ENCODE data around the gene SERPINE1. TPM values are rescaled to one million over a fixed set of nuclear protein-coding genes. Genes with fewer than 3 reads are reported as not detected.

SERPINE1 gene
- total RNA-seq, 1 donor = 278 TPM

- Histone ChIP-seq H3K9me3 (ENCODE audit: low read depth, low read length) (no peaks in the 10 kb centered on the region), H3K27me3 (ENCODE audit: insufficient read depth, low read length) (peaks cover 5% of the 10 kb centered on the region), H3K4me3 (ENCODE audit: insufficient read depth, low read length) (no peak overlapping the region), H4K20me1 (ENCODE audit: insufficient read depth, low read length) (no peaks in the 10 kb centered on the region), H3K4me2 (ENCODE audit: insufficient read depth, low read length) (no peak overlapping the region), H3K27ac (ENCODE audit: low read depth, low read length) (no peak overlapping the region), H3K79me2 (ENCODE audit: insufficient read depth, low read length) (no peaks in the 10 kb centered on the region), H2AFZ (ENCODE audit: low read length) (no peak overlapping the region), H3K4me1 (ENCODE audit: insufficient read depth, low read length) (peaks cover 4% of the 10 kb centered on the region), H3K36me3 (ENCODE audit: insufficient read depth, low read length) (no peaks in the 10 kb centered on the region)
- no peak for DNase-seq (ENCODE audit: insufficient read length, low spot score, missing footprints)
- no peak for TF ChIP-seq CTCF (IDR thresholded peaks at IDR 0.05; ENCODE audit: extremely low read depth, low read depth, low read length)
Measured at GRCh38 chr7:101186194-101186593, 59.3 kb downstream of the SERPINE1 start.

- Histone ChIP-seq H3K27me3 (ENCODE audit: insufficient read depth, low read length) (peaks cover 4% of the 10 kb centered on the region), H3K4me3 (ENCODE audit: insufficient read depth, low read length) (no peak overlapping the region), H3K9me3 (ENCODE audit: low read depth, low read length) (no peaks in the 10 kb centered on the region), H3K27ac (ENCODE audit: low read depth, low read length) (no peak overlapping the region), H4K20me1 (ENCODE audit: insufficient read depth, low read length) (no peaks in the 10 kb centered on the region), H3K4me2 (ENCODE audit: insufficient read depth, low read length) (no peak overlapping the region), H3K36me3 (ENCODE audit: insufficient read depth, low read length) (no peaks in the 10 kb centered on the region), H3K79me2 (ENCODE audit: insufficient read depth, low read length) (no peaks in the 10 kb centered on the region), H3K4me1 (ENCODE audit: insufficient read depth, low read length) (peaks cover 4% of the 10 kb centered on the region), H2AFZ (ENCODE audit: low read length) (no peak overlapping the region)
- DNase-seq (ENCODE audit: insufficient read length, low spot score, missing footprints) = no peak
- TF ChIP-seq CTCF (IDR thresholded peaks at IDR 0.05; ENCODE audit: extremely low read depth, low read depth, low read length) = no peak
Measured at GRCh38 chr7:101186844-101187428, 60.0 kb downstream of the SERPINE1 start.

Small RNAs within 50 kb of the gene (small RNA-seq; reads per million reads assigned to genes)
- 0.52 reads per million for gene MIR4653

Other genes starting within 250 kb of the SERPINE1 start
- 4.7 and 5.8 TPM in 2 replicates for gene UFSP1, start 237.4 kb upstream of the SERPINE1 start, total RNA-seq
- under 0.01 TPM in 2 replicates for gene ACHE, start 231.2 kb upstream of the SERPINE1 start, total RNA-seq
- gene MUC3A, start 177.6 kb upstream of the SERPINE1 start, total RNA-seq = not detected in 2 replicates
- gene MUC12, start 157.5 kb upstream of the SERPINE1 start, total RNA-seq = under 0.01 and 0.59 TPM in 2 replicates
- gene MUC17, start 107.0 kb upstream of the SERPINE1 start, total RNA-seq = under 0.01 TPM in 1 of 2 replicates, not detected in the other
- 13.8 and 14.7 TPM in 2 replicates for gene TRIM56, start 41.6 kb upstream of the SERPINE1 start, total RNA-seq
- 101 and 102 TPM in 2 replicates for gene AP1S1, start 27.4 kb downstream of the SERPINE1 start, total RNA-seq
- gene VGF, start 38.5 kb downstream of the SERPINE1 start, total RNA-seq = 0.36 TPM in 1 of 2 replicates, not detected in the other
- not detected in 2 replicates for gene NAT16, start 53.2 kb downstream of the SERPINE1 start, total RNA-seq
- gene MOGAT3, start 73.9 kb downstream of the SERPINE1 start, total RNA-seq = not detected in 2 replicates
- gene PLOD3, start 90.5 kb downstream of the SERPINE1 start, total RNA-seq = 78.7 and 81.8 TPM in 2 replicates
- gene ZNHIT1, start 91.1 kb downstream of the SERPINE1 start, total RNA-seq = 64.4 and 66.0 TPM in 2 replicates
- 3.3 and 4.1 TPM in 2 replicates for gene CLDN15, start 110.7 kb downstream of the SERPINE1 start, total RNA-seq
- gene FIS1, start 118.0 kb downstream of the SERPINE1 start, total RNA-seq = 118 and 136 TPM in 2 replicates
- 32.7 and 35.8 TPM in 2 replicates for gene IFT22, start 194.7 kb downstream of the SERPINE1 start, total RNA-seq
- gene COL26A1, start 235.8 kb downstream of the SERPINE1 start, total RNA-seq = not detected in 2 replicates